GM12878 (cell line): ENCODE measurements around the gene MAML2.

Experiments
- CBFB ChIP-seq: IDR thresholded peaks from 2 replicates; pipeline ENCODE4 v1.6.1; 2016; ENCODE audit warnings: antibody characterized with exemption, low read depth
- EZH2 ChIP-seq: IDR thresholded peaks from 2 replicates; pipeline ENCODE4 v1.6.1; 2012; ENCODE audit warnings: low read depth, mild to moderate bottlenecking, control low read depth, inconsistent platforms, low read length, borderline replicate concordance; ENCODE audit not compliant: control insufficient read depth
- MTA2 ChIP-seq: fragments of 450-650 bp; IDR thresholded peaks from 2 replicates; pipeline ENCODE4 v1.6.1; 2016; ENCODE audit warnings: low read depth, mild to moderate bottlenecking, moderate library complexity
- MYC ChIP-seq: IDR thresholded peaks from 2 replicates; pipeline ENCODE4 v1.6.1; 2011; ENCODE audit warnings: mild to moderate bottlenecking, low read length, moderate library complexity, inconsistent platforms; ENCODE audit not compliant: insufficient read depth, insufficient replicate concordance, insufficient read length, severe bottlenecking
- POLR2A ChIP-seq: IDR thresholded peaks from 2 replicates; pipeline ENCODE4 v1.6.1; 2011; ENCODE audit warnings: low read depth, mild to moderate bottlenecking, low read length
- TAF1 ChIP-seq: IDR thresholded peaks from 2 replicates; pipeline ENCODE4 v1.6.1; 2011; ENCODE audit warnings: mild to moderate bottlenecking, low read depth, low read length, borderline replicate concordance
- TF ChIP-seq, protein P1 (sequence below): IDR thresholded peaks from 2 replicates; pipeline ENCODE4 v1.6.1; 2011; ENCODE audit warnings: borderline replicate concordance, low read depth, mild to moderate bottlenecking, moderate library complexity, mixed read lengths, low read length; ENCODE audit not compliant: insufficient read depth; ENCODE audit errors: extremely low read length
- TF ChIP-seq, protein P2 (sequence below): fragments of 450-650 bp; IDR thresholded peaks from 2 replicates; pipeline ENCODE4 v1.6.1; 2018; ENCODE audit warnings: borderline replicate concordance, mild to moderate bottlenecking; ENCODE audit not compliant: partially characterized antibody
- TF ChIP-seq, protein P3 (sequence below), 3 experiments: IDR thresholded peaks in 2 of 3; conservative IDR thresholded peaks in 1 of 3; 2 replicates each; pipeline ENCODE4 v1.5.1; 2011; ENCODE audit warnings: low read depth in 3 of 3, low read length in 3 of 3, mild to moderate bottlenecking in 3 of 3, control low read depth in 2 of 3, moderate library complexity in 2 of 3, inconsistent platforms in 1 of 3, mixed read lengths in 1 of 3; ENCODE audit not compliant: control insufficient read depth in 2 of 3, insufficient read depth in 1 of 3; ENCODE audit errors: extremely low read depth in 1 of 3
- TF ChIP-seq, protein P4 (sequence below): fragments of 450-650 bp; IDR thresholded peaks from 2 replicates; pipeline ENCODE4 v1.6.1; 2016; ENCODE audit warnings: mild to moderate bottlenecking

DNA sequence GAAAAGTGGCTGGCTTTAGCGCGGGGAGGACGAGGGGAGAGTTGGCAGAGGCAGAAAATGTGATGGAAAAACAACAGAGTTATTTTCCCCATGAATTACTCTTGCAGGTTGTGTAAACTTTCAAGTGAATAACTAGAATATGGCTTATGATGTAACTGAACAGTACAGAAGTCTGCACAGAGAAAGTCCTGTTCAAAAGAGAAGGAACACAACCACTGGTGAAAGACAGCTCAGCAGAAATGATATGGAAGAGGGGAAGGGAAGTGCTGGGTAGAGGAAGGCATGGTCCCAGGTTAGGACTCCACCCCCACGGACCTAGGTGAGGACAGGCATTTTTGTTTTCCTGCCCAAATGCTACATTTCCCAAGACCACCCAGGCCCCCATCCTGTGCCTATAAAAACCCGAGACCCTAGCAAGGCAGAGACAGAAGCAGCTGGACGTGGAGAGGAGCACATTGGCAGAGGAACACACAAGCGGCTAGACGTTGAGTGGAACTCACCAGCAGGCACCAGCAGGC lies 77.7 kb downstream of the MAML2 start:
- TF ChIP-seq MTA2: no peak
- no peak for TF ChIP-seq MYC
- TF ChIP-seq, protein P1, sequence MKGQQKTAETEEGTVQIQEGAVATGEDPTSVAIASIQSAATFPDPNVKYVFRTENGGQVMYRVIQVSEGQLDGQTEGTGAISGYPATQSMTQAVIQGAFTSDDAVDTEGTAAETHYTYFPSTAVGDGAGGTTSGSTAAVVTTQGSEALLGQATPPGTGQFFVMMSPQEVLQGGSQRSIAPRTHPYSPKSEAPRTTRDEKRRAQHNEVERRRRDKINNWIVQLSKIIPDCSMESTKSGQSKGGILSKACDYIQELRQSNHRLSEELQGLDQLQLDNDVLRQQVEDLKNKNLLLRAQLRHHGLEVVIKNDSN: no peak
- TF ChIP-seq EZH2: no peak
- TF ChIP-seq, protein P2, sequence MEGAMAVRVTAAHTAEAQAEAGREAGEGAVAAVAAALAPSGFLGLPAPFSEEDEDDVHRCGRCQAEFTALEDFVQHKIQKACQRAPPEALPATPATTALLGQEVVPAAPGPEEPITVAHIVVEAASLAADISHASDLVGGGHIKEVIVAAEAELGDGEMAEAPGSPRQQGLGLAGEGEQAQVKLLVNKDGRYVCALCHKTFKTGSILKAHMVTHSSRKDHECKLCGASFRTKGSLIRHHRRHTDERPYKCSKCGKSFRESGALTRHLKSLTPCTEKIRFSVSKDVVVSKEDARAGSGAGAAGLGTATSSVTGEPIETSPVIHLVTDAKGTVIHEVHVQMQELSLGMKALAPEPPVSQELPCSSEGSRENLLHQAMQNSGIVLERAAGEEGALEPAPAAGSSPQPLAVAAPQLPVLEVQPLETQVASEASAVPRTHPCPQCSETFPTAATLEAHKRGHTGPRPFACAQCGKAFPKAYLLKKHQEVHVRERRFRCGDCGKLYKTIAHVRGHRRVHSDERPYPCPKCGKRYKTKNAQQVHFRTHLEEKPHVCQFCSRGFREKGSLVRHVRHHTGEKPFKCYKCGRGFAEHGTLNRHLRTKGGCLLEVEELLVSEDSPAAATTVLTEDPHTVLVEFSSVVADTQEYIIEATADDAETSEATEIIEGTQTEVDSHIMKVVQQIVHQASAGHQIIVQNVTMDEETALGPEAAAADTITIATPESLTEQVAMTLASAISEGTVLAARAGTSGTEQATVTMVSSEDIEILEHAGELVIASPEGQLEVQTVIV: no peak
- no peak for TF ChIP-seq TAF1
- no peak for TF ChIP-seq CBFB
- TF ChIP-seq, protein P3, sequence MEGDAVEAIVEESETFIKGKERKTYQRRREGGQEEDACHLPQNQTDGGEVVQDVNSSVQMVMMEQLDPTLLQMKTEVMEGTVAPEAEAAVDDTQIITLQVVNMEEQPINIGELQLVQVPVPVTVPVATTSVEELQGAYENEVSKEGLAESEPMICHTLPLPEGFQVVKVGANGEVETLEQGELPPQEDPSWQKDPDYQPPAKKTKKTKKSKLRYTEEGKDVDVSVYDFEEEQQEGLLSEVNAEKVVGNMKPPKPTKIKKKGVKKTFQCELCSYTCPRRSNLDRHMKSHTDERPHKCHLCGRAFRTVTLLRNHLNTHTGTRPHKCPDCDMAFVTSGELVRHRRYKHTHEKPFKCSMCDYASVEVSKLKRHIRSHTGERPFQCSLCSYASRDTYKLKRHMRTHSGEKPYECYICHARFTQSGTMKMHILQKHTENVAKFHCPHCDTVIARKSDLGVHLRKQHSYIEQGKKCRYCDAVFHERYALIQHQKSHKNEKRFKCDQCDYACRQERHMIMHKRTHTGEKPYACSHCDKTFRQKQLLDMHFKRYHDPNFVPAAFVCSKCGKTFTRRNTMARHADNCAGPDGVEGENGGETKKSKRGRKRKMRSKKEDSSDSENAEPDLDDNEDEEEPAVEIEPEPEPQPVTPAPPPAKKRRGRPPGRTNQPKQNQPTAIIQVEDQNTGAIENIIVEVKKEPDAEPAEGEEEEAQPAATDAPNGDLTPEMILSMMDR (IDR thresholded peaks at IDR 0.05 in 2 of 3, conservative IDR thresholded peaks at IDR 0.05 in 1 of 3; ENCODE audit: control insufficient read depth in 2 of 3, extremely low read depth in 1 of 3, insufficient read depth in 1 of 3, low read depth in 3 of 3, low read length in 3 of 3): no peak
- TF ChIP-seq POLR2A: no peak
- TF ChIP-seq, protein P4, sequence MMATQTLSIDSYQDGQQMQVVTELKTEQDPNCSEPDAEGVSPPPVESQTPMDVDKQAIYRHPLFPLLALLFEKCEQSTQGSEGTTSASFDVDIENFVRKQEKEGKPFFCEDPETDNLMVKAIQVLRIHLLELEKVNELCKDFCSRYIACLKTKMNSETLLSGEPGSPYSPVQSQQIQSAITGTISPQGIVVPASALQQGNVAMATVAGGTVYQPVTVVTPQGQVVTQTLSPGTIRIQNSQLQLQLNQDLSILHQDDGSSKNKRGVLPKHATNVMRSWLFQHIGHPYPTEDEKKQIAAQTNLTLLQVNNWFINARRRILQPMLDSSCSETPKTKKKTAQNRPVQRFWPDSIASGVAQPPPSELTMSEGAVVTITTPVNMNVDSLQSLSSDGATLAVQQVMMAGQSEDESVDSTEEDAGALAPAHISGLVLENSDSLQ: no peak
